ENCODE results near the gene NINJ1.

The NINJ1 gene

DNA sequence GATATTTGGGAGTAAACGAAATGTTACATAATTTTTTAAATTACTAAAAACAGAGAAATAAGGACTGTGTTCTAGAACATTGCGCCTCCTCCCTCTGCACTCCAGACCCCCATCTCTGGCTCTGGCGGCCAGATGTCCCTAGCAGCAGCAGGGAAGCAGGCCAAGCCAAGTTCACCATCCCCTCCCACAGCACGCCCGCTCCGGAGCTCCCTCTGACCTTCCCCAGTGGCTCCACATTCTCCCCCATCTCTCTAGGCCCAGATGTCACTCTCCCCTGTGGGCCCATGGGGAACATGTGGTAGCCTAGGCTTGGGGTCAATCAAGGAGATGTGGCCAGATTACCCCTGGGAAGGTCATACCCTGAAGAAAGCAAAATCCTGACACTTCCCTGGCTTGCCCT, 43.6 kb upstream of the NINJ1 start:
- H3K27ac ChIP-seq: no peak overlapping the region
- TF ChIP-seq CTCF (conservative IDR thresholded peaks at IDR 0.05): no peak

- no peak overlapping the region for H3K27ac ChIP-seq
- no peak for TF ChIP-seq CTCF (conservative IDR thresholded peaks at IDR 0.05)
Measured at GRCh38 chr9:93174976-93175375, 40.9 kb upstream of the NINJ1 start.

- no peak overlapping the region for H3K27ac ChIP-seq
- TF ChIP-seq CTCF (conservative IDR thresholded peaks at IDR 0.05): no peak
Measured at GRCh38 chr9:93173365-93174051, 39.5 kb upstream of the NINJ1 start.

DNA sequence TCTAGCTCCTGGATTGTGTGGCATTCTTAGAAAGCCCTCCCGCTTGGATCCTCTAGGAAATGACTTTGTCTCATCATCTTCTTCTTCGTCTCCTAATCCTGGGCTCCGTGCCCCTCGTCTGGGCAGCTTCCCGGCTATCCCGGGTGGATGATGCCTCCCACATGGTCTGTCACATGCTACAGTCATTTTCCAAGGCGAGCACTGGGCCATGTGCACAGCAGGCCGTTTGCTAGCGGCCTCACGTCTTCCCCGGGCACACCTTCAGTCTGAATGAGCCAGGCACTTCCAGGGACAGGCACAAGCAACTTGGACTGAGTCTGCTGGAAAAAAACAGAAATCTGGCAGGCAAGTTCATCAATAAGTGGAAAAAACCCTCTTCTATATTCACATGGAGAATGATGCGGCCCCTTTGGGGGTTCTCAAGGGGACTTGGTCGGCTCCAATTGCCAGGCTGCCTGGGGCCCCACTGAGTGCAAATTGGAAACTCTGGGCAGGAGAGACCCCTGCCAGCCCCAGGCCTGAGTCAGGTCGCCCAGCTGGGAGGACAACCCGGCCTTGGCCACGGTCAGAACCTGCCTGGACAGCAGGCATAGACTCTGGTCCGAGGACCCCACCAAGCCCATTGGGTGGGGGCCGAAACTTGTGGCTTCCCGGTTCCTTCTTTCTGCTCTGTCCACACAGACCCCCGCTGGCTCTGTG, 38.8 kb upstream of the NINJ1 start:
- no peak for TF ChIP-seq CTCF (conservative IDR thresholded peaks at IDR 0.05)
- no peak overlapping the region for H3K27ac ChIP-seq

DNA sequence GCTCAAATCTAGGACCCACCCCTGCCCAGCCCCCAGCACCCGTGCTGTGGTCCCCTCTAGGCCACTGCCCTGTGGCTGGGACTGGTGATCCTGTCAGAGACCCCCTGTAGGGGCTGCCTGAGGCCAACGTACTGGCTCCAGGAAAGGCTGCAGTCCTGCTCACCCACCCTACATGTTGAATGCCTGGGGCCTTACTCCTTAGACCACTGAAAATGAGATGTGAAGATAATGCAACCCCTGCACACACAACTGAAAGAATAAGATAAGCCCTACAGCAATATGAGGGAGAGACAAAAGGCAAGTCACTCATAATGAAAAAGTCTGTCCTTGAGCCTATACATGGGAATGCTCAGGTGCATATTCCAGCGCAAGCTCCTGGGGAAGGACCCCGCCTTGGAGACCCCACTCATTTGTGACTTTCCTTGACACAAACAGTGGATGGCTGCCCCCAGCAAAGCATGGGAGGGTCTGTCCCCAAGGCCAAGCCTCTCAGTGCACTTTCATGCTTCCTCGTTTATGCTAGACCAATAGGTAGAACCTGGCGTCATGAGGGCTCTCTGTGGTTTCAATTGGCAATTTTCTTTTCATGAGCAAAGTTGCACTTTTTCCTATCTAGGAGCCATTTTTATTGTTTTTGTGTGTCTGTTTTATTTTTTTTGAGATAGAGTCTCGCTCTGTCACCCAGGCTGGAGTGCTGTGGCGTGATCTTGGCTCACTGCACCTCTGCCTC, 37.4 kb upstream of the NINJ1 start:
- H3K27ac ChIP-seq: no peak overlapping the region
- no peak for TF ChIP-seq CTCF (conservative IDR thresholded peaks at IDR 0.05)

GRCh38 chr9:93170571-93170970, 36.5 kb upstream of the NINJ1 start:
- TF ChIP-seq CTCF (conservative IDR thresholded peaks at IDR 0.05): no peak
- no peak overlapping the region for H3K27ac ChIP-seq

GRCh38 chr9:93169444-93169843, 35.4 kb upstream of the NINJ1 start:
- no peak overlapping the region for H3K27ac ChIP-seq
- TF ChIP-seq CTCF (conservative IDR thresholded peaks at IDR 0.05): no peak
